H9 (cell line): ENCODE measurements around the gene ABT1. TPM values are rescaled to one million over a fixed set of nuclear protein-coding genes. Genes with fewer than 3 reads are reported as not detected.
A peak's percentile ranks its signal among the peaks of the same experiment; 100 is the strongest.

Experiments
- DNase-seq: peaks from one replicate; pipeline ENCODE4 v3.0.0-alpha.2; 2017
- H2AFZ ChIP-seq: one replicate; pipeline ENCODE4 v1.6.1; 2013; ENCODE audit warnings: mild to moderate bottlenecking, low read length, control low read depth, moderate library complexity
- H2AK5ac ChIP-seq: 2 replicates; pipeline ENCODE4 v1.6.1; 2013; ENCODE audit warnings: low read length, control low read depth, mixed read lengths; ENCODE audit not compliant: insufficient read length
- H2BK120ac ChIP-seq: one replicate; pipeline ENCODE4 v1.6.1; 2013; ENCODE audit warnings: low read depth, mild to moderate bottlenecking, low read length, control low read depth, inconsistent platforms; ENCODE audit not compliant: poor library complexity, severe bottlenecking
- H2BK12ac ChIP-seq: 2 replicates; pipeline ENCODE4 v1.6.1; 2013; ENCODE audit warnings: low read length, control low read depth, mixed read lengths, low read depth; ENCODE audit not compliant: insufficient read length
- H2BK15ac ChIP-seq: 2 replicates; pipeline ENCODE4 v1.6.1; 2013; ENCODE audit warnings: low read depth, low read length, control low read depth
- H2BK20ac ChIP-seq: one replicate; pipeline ENCODE4 v1.6.1; 2013; ENCODE audit warnings: low read depth, mild to moderate bottlenecking, low read length, control low read depth, inconsistent platforms; ENCODE audit not compliant: poor library complexity, severe bottlenecking
- H2BK5ac ChIP-seq: 2 replicates; pipeline ENCODE4 v1.6.1; 2013; ENCODE audit warnings: low read length, control low read depth, mixed read lengths; ENCODE audit not compliant: insufficient read length
- H3K14ac ChIP-seq: 2 replicates; pipeline ENCODE4 v1.6.1; 2013; ENCODE audit warnings: low read length, control low read depth; ENCODE audit not compliant: insufficient read depth
- H3K18ac ChIP-seq: 2 replicates; pipeline ENCODE4 v1.6.1; 2013; ENCODE audit warnings: low read depth, mild to moderate bottlenecking, mixed read lengths, low read length, control low read depth; ENCODE audit not compliant: insufficient read length
- H3K23ac ChIP-seq: 2 replicates; pipeline ENCODE4 v1.6.1; 2013; ENCODE audit warnings: low read length, control low read depth, mixed read lengths, low read depth; ENCODE audit not compliant: insufficient read length
- H3K23me2 ChIP-seq: 2 replicates; pipeline ENCODE4 v1.6.1; 2013; ENCODE audit warnings: low read depth, mild to moderate bottlenecking, mixed read lengths, low read length, control low read depth; ENCODE audit not compliant: insufficient read length, poor library complexity, severe bottlenecking
- H3K27ac ChIP-seq: 2 replicates; pipeline ENCODE4 v1.5.1; 2013; ENCODE audit warnings: low read length, control low read depth, mixed read lengths, low read depth; ENCODE audit not compliant: insufficient read length
- H3K27me3 ChIP-seq: 2 replicates; pipeline ENCODE4 v1.6.1; 2013; ENCODE audit warnings: low read length, control low read depth, inconsistent platforms; ENCODE audit not compliant: insufficient read depth
- H3K4ac ChIP-seq: 2 replicates; pipeline ENCODE4 v1.6.1; 2013; ENCODE audit warnings: low read depth, mild to moderate bottlenecking, control low read depth, inconsistent platforms, low read length, moderate library complexity
- H3K4me1 ChIP-seq: 2 replicates; pipeline ENCODE4 v1.6.1; 2013; ENCODE audit warnings: low read length, control low read depth, inconsistent platforms; ENCODE audit not compliant: insufficient read depth
- H3K4me2 ChIP-seq: 2 replicates; pipeline ENCODE4 v1.6.1; 2013; ENCODE audit warnings: low read length, control low read depth, mixed read lengths; ENCODE audit not compliant: insufficient read length, insufficient read depth
- H3K56ac ChIP-seq: 2 replicates; pipeline ENCODE4 v1.6.1; 2013; ENCODE audit warnings: low read depth, mild to moderate bottlenecking, mixed read lengths, low read length, control low read depth; ENCODE audit not compliant: insufficient read length
- H3K79me1 ChIP-seq: 2 replicates; pipeline ENCODE4 v1.6.1; 2013; ENCODE audit warnings: low read depth, mild to moderate bottlenecking, moderate library complexity, low read length, control low read depth, inconsistent platforms; ENCODE audit not compliant: insufficient read depth, poor library complexity, severe bottlenecking
- H3K79me2 ChIP-seq: 2 replicates; pipeline ENCODE4 v1.6.1; 2013; ENCODE audit warnings: low read length, control low read depth, inconsistent platforms; ENCODE audit not compliant: insufficient read depth
- H3K9ac ChIP-seq: 2 replicates; pipeline ENCODE4 v1.6.1; 2013; ENCODE audit warnings: low read length, control low read depth, mixed read lengths; ENCODE audit not compliant: insufficient read length; ENCODE audit errors: extremely low read depth
- H3K9me3 ChIP-seq: one replicate; pipeline ENCODE4 v1.6.1; 2013; ENCODE audit warnings: low read depth, low read length, inconsistent platforms; ENCODE audit not compliant: control insufficient read depth
- H3T11ph ChIP-seq: one replicate; pipeline ENCODE4 v1.6.1; 2013; ENCODE audit warnings: mild to moderate bottlenecking, low read length, control low read depth, inconsistent platforms
- H4K20me1 ChIP-seq: one replicate; pipeline ENCODE4 v1.6.1; 2013; ENCODE audit not compliant: control insufficient read depth, insufficient read length, insufficient read depth
- H4K5ac ChIP-seq: 2 replicates; pipeline ENCODE4 v1.6.1; 2013; ENCODE audit warnings: low read depth, mild to moderate bottlenecking, mixed read lengths, low read length, control low read depth; ENCODE audit not compliant: insufficient read length
- H4K8ac ChIP-seq: replicated peaks from 2 replicates; pipeline ENCODE4 v1.6.1; 2013; ENCODE audit warnings: low read length, control low read depth, mixed read lengths, low read depth; ENCODE audit not compliant: insufficient read length
- H4K91ac ChIP-seq: 2 replicates; pipeline ENCODE4 v1.6.1; 2013; ENCODE audit warnings: low read depth, mild to moderate bottlenecking, moderate library complexity, mixed read lengths, low read length, control low read depth; ENCODE audit not compliant: insufficient read length
- H3K27ac Mint-ChIP-seq, 3 experiments: 2 replicates in 2 of 3; 3 replicates in 1 of 3; pipeline ENCODE4 v1.8.0; 2020 to 2021; ENCODE audit warnings: mixed read lengths in 3 of 3, mild to moderate bottlenecking in 1 of 3, moderate library complexity in 1 of 3
- H3K27me3 Mint-ChIP-seq: 2 replicates; pipeline ENCODE4 v1.8.0; 2021; ENCODE audit warnings: low read depth, mild to moderate bottlenecking, moderate library complexity, mixed read lengths
- H3K36me3 Mint-ChIP-seq, 3 experiments: 2 replicates in 2 of 3; 3 replicates in 1 of 3; pipeline ENCODE4 v1.8.0; 2020 to 2021; ENCODE audit warnings: low read depth in 3 of 3, mixed read lengths in 3 of 3; ENCODE audit not compliant: insufficient read depth in 1 of 3
- H3K4me1 Mint-ChIP-seq, 2 experiments: 2 replicates each; pipeline ENCODE4 v1.8.0; 2020; ENCODE audit warnings: mixed read lengths in 2 of 2
- H3K4me3 Mint-ChIP-seq, 2 experiments: 2 replicates in 1 of 2; 3 replicates in 1 of 2; pipeline ENCODE4 v1.8.0; 2020 to 2021; ENCODE audit warnings: mild to moderate bottlenecking in 2 of 2, mixed read lengths in 2 of 2, moderate library complexity in 1 of 2
- H3K9me3 Mint-ChIP-seq, 2 experiments: 2 replicates in 1 of 2; 3 replicates in 1 of 2; pipeline ENCODE4 v1.8.0; 2020; ENCODE audit warnings: mild to moderate bottlenecking in 2 of 2, mixed read lengths in 2 of 2, moderate library complexity in 1 of 2
- WGBS: extraction: QIAGEN DNeasy Blood & Tissue Kit; methylation state at CpG from one replicate; pipeline ENCODE4 v1.1.7; 2013; ENCODE audit warnings: missing lambda C conversion rate, low lambda C conversion rate, mixed read lengths; ENCODE audit not compliant: insufficient read length; ENCODE audit errors: extremely low coverage; 5-methylcytosine and 5-hydroxymethylcytosine counted together
- total RNA-seq: library from RNA; stranded (reverse); gene quantifications from 2 replicates; pipeline ENCODE4 v1.2.1, GENCODE V29; 2021
- TF ChIP-seq, protein P1 (sequence below): fragments of 200-600 bp; sonication (generic); conservative IDR thresholded peaks from 3 replicates; pipeline ENCODE4 v1.8.0; 2021; ENCODE audit warnings: antibody characterized with exemption, mild to moderate bottlenecking

The ABT1 gene
- total RNA-seq, 1 experiment from 2014 or later = 26.4 TPM

- peak overlapping the region; percentile 72 for H3K4me2 ChIP-seq
- H2BK5ac ChIP-seq = no peak overlapping the region
- H3K36me3 Mint-ChIP-seq = no peaks in the 10 kb centered on the region; a peak in 1 of 7 replicates
- no peak overlapping the region for H4K91ac ChIP-seq
- no peak overlapping the region for H4K5ac ChIP-seq
- H3T11ph ChIP-seq = no peak overlapping the region
- H3K9me3 ChIP-seq = no peaks in the 10 kb centered on the region
- H4K8ac ChIP-seq = no peak overlapping the region
- peak overlapping the region; percentile 16 for H3K9ac ChIP-seq
- H3K79me1 ChIP-seq = no peaks in the 10 kb centered on the region
- H3K79me2 ChIP-seq = no peaks in the 10 kb centered on the region
- no peak overlapping the region for H3K4me3 Mint-ChIP-seq
- TF ChIP-seq, protein P1, sequence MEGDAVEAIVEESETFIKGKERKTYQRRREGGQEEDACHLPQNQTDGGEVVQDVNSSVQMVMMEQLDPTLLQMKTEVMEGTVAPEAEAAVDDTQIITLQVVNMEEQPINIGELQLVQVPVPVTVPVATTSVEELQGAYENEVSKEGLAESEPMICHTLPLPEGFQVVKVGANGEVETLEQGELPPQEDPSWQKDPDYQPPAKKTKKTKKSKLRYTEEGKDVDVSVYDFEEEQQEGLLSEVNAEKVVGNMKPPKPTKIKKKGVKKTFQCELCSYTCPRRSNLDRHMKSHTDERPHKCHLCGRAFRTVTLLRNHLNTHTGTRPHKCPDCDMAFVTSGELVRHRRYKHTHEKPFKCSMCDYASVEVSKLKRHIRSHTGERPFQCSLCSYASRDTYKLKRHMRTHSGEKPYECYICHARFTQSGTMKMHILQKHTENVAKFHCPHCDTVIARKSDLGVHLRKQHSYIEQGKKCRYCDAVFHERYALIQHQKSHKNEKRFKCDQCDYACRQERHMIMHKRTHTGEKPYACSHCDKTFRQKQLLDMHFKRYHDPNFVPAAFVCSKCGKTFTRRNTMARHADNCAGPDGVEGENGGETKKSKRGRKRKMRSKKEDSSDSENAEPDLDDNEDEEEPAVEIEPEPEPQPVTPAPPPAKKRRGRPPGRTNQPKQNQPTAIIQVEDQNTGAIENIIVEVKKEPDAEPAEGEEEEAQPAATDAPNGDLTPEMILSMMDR = no peak
- no peaks in the 10 kb centered on the region for H3K27me3 ChIP-seq
- H2AFZ ChIP-seq = peak overlapping the region; percentile 87
- no peak overlapping the region for H3K18ac ChIP-seq
- no peak overlapping the region for H3K14ac ChIP-seq
- no peak overlapping the region for H3K23ac ChIP-seq
- peaks cover 8% of the 10 kb centered on the region in 2 experiments; a peak in 3 of 4 replicates for H3K4me1 Mint-ChIP-seq
- peaks cover 0 to 3% of the 10 kb centered on the region in 2 experiments; a peak in 2 of 5 replicates for H3K9me3 Mint-ChIP-seq
- no peak overlapping the region for H2BK15ac ChIP-seq
- peak overlapping the region; percentile 42 to 91 (median 54); a peak in 4 of 7 replicates for H3K27ac Mint-ChIP-seq
- H2BK20ac ChIP-seq = no peak overlapping the region
- H2AK5ac ChIP-seq = no peak overlapping the region
- H3K27me3 Mint-ChIP-seq = peaks cover 4% of the 10 kb centered on the region
- H4K20me1 ChIP-seq = no peaks in the 10 kb centered on the region
- H2BK120ac ChIP-seq = no peak overlapping the region
- DNase-seq = peak; percentile 55
- no peak overlapping the region for H3K27ac ChIP-seq
- H3K4me1 ChIP-seq = no peaks in the 10 kb centered on the region
- no peak overlapping the region for H3K56ac ChIP-seq
- H2BK12ac ChIP-seq = no peak overlapping the region
- peaks cover 19% of the 10 kb centered on the region for H3K23me2 ChIP-seq
- no peak overlapping the region for H3K4ac ChIP-seq
- no CpG with 5 or more reads among the region's 19 CpGs for WGBS
Observed at GRCh38 chr6:26555505-26556262, 41.1 kb upstream of the ABT1 start.
